T47D (cell line): ENCODE measurements around the gene OGG1.

Source experiments
- DNase-seq, 2 experiments: peaks; one replicate each; pipeline versions ENCODE4 v3.0.0 to v3.0.0-alpha.2; 2011 to 2012; ENCODE audit warnings: low read depth in 1 of 2, low spot score in 1 of 2
- JUND ChIP-seq: IDR thresholded peaks from 2 replicates; pipeline ENCODE4 v1.6.1; 2012; ENCODE audit warnings: low read depth
- in situ Hi-C: cut with HindIII; loops from 2 replicates; pipeline ENCODE4 v1.10.0; 2016; ENCODE audit warnings: low sequenced_read_pairs, low pct_unique_long_range_greater_than_20kb

The OGG1 gene

DNA sequence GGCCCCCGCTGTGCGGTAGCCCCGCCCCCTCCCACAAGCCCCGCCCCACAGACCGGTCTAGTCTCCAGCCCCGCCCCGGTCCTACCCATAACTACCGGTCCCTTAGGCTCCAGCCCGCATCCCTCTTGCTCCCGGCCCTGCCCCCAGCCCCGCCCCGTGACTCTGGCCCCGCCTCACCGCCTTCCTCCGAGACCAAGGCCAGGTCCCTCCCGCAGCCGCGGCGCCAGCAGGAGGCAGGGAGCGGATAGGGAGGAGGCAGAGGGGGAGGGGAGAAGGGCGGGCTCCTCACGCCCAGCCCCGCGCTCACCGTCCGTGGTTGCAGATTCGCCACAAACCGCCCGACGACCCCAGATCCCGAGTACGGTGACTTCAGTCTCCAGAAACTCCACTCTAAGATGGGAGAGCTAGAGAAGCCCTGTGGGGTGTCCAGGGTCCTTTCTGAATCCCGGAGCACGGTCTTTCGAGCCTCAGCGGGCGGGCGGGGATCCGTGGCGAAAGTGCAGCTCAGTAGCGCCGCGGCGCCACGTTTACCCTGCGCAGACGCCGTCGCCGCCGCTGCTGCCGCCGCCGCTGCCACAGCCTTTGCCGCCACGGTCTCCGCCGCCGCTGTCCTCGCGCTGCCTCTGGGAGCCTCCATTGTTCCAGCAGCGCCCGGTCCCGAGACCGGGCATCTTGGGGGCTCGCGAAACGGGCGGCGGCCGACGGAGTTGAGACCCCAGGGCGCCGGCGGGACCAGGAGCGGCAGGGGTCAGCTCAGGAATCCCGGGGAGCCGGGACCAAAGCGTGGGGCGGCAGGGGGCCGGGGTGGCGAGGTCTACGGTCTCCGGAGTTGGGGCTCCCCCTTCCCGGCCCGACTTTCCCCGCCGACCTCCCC, 18.3 kb upstream of the OGG1 start, which contains the start of gene BRPF1:
Gene BRPF1, plus strand, starts transcription at position 530 of the 874 bp plus-strand sequence. CDS start 2,406 bp downstream, outside the sequence.
- DNase-seq = peak; percentile 98 to 99
- TF ChIP-seq JUND = no peak
- in situ Hi-C loops = no loop called here

DNA sequence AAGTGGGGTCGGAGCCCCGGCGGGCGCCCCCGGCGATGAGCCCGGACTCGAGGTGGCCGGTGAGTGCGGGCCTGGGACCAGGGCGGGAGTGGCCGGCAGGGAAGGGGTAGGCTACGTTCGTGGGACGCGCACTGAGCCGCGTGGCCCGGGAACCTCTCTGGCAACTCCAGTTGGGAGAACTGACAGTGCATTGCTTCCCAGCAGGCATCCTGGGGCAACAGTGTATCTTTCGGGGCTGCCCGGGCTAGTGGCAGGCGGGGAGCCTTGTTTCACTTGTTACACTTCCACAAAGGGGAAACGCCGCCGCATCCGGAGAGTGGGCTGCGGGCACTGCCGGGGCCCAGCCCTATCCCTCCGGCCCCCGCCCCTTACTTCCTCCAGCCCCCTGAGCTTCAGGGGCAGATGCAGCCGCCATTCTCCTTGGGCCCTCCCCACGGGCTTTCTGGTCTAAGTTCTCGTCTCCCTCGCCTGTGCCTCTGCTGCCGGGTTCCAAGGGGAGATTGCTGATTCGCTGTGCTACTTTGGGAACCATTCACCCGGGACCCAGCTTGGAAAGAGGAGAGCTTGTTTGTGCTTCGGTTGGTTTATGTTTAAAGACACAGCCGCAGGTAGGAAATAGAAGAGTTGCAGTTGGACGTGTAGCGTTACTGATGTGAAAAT, 17.5 kb upstream of the OGG1 start:
- peak in 1 of 2 experiments; percentile 5 for DNase-seq
- in situ Hi-C loops = no loop called here
- TF ChIP-seq JUND = no peak

DNA sequence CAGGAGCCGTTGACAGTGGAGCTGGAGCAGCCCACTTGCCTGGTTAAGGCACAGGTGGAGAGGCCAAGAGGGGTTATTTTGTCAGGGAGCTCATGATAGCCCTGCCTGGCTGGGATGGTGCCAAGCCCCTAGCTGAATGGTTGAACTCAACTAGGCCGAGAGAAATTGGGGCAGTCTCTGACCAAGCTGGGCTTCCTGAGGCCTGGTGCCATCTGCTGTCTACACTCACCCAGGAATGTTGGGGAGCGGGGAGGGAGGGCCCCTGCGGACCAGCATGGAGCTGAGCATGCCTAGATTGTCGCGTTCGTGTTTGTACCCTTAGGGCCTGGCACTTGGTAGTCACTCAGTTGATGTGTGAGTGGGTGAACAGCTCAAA, 17.0 kb upstream of the OGG1 start:
- TF ChIP-seq JUND = no peak
- in situ Hi-C loops = no loop called here
- peak in 1 of 2 experiments; percentile 37 for DNase-seq

DNA sequence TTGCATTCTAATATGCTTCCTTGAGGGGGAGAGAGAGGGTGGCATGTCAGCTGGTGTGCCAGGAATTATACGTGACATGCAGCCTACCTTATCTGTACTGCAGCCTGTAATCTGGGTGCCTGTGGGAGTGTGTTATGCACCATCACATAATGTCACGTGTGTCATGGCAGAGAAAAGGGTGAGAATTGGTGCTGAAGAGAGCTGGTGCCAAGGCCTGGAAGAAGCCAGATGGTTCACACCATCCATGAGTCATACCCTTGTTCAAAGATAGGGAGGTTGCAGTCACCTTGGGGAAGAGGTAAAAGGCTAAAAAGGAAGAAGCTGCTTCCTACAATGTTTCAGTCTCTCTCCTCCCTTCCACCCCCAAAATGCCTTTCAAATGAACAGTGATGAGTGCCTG, 12.9 kb upstream of the OGG1 start:
- in situ Hi-C loops = no loop called here

DNA sequence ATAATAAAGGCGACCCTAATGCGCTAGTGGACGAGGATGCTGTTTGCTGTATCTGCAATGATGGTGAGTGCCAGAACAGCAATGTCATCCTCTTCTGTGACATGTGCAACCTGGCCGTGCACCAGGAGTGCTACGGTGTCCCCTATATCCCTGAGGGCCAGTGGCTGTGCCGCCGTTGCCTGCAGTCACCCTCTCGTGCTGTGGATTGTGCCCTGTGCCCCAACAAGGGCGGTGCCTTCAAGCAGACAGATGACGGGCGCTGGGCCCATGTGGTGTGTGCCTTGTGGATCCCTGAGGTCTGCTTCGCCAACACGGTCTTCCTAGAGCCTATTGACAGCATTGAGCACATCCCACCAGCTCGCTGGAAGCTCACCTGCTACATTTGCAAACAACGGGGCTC, 10.6 kb upstream of the OGG1 start:
- DNase-seq = no peak
- TF ChIP-seq JUND = no peak
- in situ Hi-C loops = no loop called here

More for the DNA sequence above, 12.9 kb upstream of the OGG1 start:
- TF ChIP-seq JUND = no peak
- no peak for DNase-seq

DNA sequence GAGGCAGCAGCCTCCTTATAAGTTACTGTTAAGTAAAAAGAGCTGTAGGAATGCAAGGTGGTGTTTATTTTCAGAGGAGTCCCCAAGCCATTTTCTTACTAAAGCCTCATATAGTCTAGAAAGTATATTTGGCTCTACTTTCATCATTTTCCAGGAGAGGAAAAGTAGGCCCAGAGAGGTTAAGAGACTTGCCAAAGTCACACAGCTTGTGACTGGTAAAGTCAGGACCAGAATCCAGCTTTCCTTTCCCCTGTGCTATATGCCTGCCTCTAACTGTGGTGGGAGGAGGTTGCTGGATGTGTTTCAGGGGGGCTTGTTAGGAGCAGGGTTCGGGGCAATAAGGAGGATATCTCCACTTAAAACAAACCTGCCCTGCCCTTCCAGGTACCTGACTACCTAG, 7.2 kb upstream of the OGG1 start:
- no peak for DNase-seq
- in situ Hi-C loops = no loop called here
- TF ChIP-seq JUND = no peak

DNA sequence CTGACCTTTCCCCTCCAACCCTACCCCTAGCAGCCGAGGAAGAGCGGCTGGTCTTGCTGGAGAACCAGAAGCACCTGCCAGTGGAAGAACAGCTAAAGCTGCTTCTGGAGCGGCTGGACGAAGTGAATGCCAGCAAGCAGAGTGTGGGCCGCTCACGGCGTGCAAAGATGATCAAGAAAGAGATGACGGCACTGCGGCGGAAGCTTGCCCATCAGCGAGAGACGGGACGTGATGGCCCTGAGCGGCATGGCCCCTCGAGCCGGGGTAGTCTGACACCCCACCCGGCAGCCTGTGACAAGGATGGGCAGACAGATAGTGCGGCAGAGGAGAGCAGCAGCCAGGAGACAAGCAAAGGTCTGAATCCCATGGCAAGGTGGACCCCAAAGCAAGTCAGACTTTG, 6.2 kb upstream of the OGG1 start:
- TF ChIP-seq JUND = no peak
- DNase-seq = no peak
- in situ Hi-C loops = no loop called here

DNA sequence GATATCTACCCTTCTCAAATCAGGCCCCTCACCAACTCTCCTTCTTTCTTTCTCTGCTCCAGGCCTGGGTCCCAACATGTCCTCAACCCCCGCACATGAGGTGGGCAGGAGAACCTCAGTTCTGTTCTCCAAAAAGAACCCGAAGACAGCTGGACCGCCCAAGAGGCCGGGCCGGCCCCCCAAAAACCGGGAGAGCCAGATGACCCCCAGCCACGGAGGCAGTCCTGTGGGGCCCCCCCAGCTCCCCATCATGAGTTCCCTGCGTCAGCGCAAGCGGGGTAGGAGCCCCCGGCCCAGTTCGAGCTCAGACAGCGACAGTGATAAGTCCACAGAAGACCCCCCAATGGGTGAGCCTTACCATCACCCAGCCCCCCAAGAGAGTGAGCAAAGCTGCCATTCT, 5.6 kb upstream of the OGG1 start:
- in situ Hi-C loops = no loop called here
- no peak for TF ChIP-seq JUND
- no peak for DNase-seq

DNA sequence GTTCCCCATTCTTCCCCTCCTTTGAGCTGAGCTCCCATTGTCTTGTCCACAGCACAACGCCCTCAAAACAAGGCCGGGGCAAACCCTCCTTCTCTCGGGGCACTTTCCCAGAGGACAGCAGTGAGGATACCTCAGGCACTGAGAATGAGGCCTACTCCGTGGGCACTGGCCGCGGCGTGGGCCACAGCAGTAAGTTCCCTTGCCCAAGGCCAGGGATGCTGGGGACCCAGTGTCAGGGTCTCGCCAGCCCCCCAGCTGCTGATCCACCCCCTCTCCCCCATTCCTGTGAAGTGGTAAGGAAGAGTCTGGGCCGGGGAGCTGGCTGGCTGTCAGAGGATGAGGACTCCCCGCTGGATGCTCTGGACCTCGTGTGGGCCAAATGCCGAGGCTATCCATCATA, 4.2 kb upstream of the OGG1 start:
- DNase-seq = no peak
- in situ Hi-C loops = no loop called here
- no peak for TF ChIP-seq JUND

DNA sequence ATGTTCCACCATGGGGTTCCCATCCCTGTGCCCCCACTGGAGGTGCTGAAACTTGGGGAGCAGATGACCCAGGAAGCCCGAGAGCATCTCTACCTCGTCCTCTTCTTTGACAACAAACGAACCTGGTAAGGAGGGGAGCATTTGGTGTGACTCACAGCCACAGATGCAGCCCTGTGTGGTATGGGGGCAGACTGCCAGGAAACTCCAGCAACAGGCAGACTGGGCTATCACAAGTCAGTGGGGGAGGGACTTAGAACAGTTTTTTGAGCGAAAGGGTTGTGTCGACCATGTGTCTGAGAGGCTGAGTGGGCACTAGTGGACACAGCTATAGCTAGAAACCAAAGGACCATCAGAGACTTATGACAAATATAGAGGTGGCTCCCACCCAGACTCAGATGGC, 3.4 kb upstream of the OGG1 start:
- no peak for DNase-seq

DNA sequence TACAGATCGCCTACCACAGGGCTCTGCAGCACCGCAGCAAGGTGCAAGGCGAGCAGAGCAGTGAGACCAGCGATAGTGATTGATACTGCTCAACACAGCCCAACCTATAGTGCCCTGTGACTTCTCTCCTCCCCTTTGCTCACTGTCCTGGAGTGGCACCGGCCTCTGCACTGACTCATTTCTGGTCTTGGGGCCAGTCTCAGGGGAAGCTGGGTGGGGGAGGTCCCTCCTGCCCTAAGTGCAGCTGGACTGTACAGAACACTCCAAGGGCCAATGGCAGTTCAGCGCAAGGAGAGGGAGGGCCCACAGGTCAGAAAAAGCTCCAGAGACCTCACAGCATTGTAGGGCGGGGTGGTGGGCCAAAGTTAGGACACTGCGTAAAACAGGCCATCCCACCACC, 2.5 kb upstream of the OGG1 start:
- no peak for TF ChIP-seq JUND
- in situ Hi-C loops = no loop called here
- DNase-seq = no peak

More for the DNA sequence above, 3.4 kb upstream of the OGG1 start:
- TF ChIP-seq JUND = no peak
- in situ Hi-C loops = no loop called here

DNA sequence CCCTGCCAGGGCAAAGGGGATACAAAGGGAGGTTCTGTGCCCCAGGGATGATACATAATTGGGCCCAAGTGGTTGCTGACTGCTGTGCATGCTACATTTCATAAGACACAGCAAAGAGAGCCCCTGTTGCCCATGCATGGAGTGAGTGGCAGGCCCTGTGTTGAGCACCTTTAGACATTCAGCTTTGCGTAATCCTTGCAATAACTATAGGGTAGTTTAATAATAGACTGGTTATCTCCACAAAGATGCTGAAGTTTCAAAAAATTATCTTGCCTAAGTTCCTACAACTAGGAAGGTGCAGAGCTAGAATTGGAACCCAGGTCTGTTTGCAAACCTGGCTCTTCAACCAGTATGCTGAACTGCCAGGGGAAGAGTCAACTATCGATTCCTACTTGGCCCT, 1.7 kb upstream of the OGG1 start:
- no peak for TF ChIP-seq JUND
- no peak for DNase-seq
- in situ Hi-C loops = no loop called here

DNA sequence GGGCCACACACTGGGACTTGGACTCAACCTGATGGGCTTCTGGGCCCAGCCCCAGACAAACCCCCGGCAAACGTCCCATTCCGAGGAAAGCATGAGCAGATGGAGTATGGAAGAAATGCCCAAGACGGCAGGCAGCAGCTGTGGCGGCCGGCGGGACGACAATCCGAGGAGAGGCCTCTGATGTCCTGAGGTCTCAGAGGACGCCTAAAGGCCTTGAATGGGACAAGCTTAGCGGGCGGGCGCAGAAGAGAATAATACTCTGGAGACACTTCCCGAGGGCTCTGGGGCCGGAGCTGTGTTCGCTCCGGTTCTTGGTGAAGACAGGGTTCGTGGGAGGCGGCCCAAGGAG, 482 bp upstream of the OGG1 start:
- TF ChIP-seq JUND = no peak
- in situ Hi-C loops = no loop called here
- DNase-seq = no peak
